ENCODE results near the gene ANKHD1.
A peak's percentile ranks its signal among the peaks of the same experiment; 100 is the strongest.

ANKHD1 gene

DNA sequence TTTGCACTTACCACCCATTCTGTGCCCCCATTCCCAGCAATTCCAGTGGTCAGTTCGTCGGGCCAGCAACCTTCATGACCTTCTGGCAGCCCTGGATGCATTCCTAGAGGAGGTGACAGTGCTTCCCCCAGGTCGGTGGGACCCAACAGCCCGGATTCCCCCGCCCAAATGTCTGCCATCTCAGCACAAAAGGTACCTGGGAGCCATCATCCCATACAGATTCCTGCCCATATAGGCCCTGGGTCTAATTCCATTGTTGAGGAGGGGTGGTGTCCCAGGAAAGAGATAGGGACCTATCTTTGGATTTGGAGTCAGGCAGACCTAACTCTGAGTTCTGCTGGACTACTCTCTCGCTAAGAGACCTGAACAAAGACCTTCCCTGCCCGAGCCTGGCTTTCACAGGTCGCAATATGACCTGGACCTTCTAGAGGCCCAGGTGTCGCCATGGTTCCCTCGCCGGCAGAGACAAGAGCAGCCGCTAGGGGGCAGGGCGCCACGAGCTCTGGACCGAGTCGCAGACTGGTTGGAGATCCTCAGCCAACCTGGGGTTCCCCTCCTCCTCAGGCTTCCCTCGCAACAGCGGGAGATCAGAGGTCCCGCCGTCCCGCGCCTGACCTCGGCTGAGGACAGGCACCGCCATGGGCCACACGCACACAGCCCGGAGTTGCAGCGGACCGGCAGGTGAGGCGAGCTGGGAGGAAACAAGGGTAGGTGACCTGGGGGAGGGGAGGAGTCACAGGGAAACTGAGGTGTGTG, 38.6 kb upstream of the ANKHD1 start (continued):
- peak; percentile 45 for TF ChIP-seq ZNF654 (tag by site-specific recombination; IDR thresholded peaks at IDR 0.05; ENCODE audit: low read depth)
- TF ChIP-seq, protein P1, sequence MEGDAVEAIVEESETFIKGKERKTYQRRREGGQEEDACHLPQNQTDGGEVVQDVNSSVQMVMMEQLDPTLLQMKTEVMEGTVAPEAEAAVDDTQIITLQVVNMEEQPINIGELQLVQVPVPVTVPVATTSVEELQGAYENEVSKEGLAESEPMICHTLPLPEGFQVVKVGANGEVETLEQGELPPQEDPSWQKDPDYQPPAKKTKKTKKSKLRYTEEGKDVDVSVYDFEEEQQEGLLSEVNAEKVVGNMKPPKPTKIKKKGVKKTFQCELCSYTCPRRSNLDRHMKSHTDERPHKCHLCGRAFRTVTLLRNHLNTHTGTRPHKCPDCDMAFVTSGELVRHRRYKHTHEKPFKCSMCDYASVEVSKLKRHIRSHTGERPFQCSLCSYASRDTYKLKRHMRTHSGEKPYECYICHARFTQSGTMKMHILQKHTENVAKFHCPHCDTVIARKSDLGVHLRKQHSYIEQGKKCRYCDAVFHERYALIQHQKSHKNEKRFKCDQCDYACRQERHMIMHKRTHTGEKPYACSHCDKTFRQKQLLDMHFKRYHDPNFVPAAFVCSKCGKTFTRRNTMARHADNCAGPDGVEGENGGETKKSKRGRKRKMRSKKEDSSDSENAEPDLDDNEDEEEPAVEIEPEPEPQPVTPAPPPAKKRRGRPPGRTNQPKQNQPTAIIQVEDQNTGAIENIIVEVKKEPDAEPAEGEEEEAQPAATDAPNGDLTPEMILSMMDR (tag by site-specific recombination; IDR thresholded peaks at IDR 0.05) = peak; percentile 94
- no peak for TF ChIP-seq ZSCAN16 (tag by site-specific recombination; IDR thresholded peaks at IDR 0.05)
- peak; percentile 47; the same call in 1 of the 2 replicates for TF ChIP-seq WT1 (tag by site-specific recombination; IDR thresholded peaks at IDR 0.05)
- TF ChIP-seq GLIS1 (tag by site-specific recombination; IDR thresholded peaks at IDR 0.05) = peak; percentile 47
- TF ChIP-seq, protein P2, sequence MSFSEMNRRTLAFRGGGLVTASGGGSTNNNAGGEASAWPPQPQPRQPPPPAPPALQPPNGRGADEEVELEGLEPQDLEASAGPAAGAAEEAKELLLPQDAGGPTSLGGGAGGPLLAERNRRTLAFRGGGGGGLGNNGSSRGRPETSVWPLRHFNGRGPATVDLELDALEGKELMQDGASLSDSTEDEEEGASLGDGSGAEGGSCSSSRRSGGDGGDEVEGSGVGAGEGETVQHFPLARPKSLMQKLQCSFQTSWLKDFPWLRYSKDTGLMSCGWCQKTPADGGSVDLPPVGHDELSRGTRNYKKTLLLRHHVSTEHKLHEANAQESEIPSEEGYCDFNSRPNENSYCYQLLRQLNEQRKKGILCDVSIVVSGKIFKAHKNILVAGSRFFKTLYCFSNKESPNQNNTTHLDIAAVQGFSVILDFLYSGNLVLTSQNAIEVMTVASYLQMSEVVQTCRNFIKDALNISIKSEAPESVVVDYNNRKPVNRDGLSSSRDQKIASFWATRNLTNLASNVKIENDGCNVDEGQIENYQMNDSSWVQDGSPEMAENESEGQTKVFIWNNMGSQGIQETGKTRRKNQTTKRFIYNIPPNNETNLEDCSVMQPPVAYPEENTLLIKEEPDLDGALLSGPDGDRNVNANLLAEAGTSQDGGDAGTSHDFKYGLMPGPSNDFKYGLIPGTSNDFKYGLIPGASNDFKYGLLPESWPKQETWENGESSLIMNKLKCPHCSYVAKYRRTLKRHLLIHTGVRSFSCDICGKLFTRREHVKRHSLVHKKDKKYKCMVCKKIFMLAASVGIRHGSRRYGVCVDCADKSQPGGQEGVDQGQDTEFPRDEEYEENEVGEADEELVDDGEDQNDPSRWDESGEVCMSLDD (tag by site-specific recombination; IDR thresholded peaks at IDR 0.05) = 0 out of 2 replicates have a peak, but pooled peaks have one; percentile 40
- peak; percentile 37; the same call in 1 of the 2 replicates for TF ChIP-seq ZNF692 (tag by site-specific recombination; IDR thresholded peaks at IDR 0.05)
- 0 out of 2 replicates have a peak, but pooled peaks have one; percentile 8 for TF ChIP-seq EGR2 (tag by site-specific recombination; IDR thresholded peaks at IDR 0.05; ENCODE audit: low read depth)
- no peak for TF ChIP-seq ZNF530 (tag by site-specific recombination; IDR thresholded peaks at IDR 0.05; ENCODE audit: low read depth)
- TF ChIP-seq ZNF121 (tag by site-specific recombination; IDR thresholded peaks at IDR 0.05) = peak; percentile 18; the same call in 1 of the 2 replicates
- TF ChIP-seq ZNF514 (tag by site-specific recombination; IDR thresholded peaks at IDR 0.05) = no peak
- peak; percentile 36; the same call in 1 of the 2 replicates for TF ChIP-seq SP7 (tag by site-specific recombination; IDR thresholded peaks at IDR 0.05)
- TF ChIP-seq ZNF521 (tag by site-specific recombination; IDR thresholded peaks at IDR 0.05) = no peak
- 0 out of 2 replicates have a peak, but pooled peaks have one; percentile 22 for TF ChIP-seq YY1 (tag by site-specific recombination; IDR thresholded peaks at IDR 0.05)
- peak; percentile 74 for TF ChIP-seq ZSCAN30 (tag by site-specific recombination; IDR thresholded peaks at IDR 0.05)
- peak; percentile 16; the same call in 1 of the 2 replicates for TF ChIP-seq ZNF660 (tag by site-specific recombination; IDR thresholded peaks at IDR 0.05)
- 0 out of 2 replicates have a peak, but pooled peaks have one; percentile 11 for TF ChIP-seq ZNF341 (tag by site-specific recombination; IDR thresholded peaks at IDR 0.05; ENCODE audit: low read depth)

DNA sequence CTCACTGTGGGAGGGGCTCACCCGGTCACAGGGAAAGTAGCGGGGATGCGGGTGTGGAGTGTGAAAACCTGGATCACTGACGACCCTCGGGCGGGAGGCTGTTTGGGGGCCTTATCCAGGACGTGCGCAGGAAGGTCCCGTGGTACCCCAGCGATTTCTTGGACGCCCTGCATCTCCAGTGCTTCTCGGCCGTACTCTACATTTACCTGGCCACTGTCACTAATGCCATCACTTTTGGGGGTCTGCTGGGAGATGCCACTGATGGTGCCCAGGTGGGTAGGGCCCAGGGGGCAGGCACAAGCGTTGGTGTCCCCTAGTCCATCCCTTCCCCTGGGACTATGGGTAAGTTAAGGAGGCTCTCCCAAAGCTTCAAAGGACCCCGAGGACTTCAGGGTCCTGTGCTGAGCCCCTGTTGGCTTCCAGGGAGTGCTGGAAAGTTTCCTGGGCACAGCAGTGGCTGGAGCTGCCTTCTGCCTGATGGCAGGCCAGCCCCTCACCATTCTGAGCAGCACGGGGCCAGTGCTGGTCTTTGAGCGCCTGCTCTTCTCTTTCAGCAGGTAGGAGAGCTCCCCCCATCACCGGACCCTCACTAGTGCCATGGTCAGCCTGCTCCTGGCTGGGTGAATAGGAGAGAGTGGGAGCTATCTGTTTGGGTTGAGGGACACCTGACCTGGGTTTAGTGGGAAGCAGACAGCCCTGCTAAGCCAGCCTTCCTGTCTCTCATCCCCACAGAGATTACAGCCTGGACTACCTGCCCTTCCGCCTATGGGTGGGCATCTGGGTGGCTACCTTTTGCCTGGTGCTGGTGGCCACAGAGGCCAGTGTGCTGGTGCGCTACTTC, 37.8 kb upstream of the ANKHD1 start:
- H3K4me1 ChIP-seq (ENCODE audit: control insufficient read depth, insufficient read depth, low read length) = no peaks in the 10 kb centered on the region
- no peak overlapping the region; the same call in 1 of the 2 replicates for H3K27ac ChIP-seq (ENCODE audit: extremely low read depth, low read depth, low read length)
- H3K4me3 ChIP-seq (ENCODE audit: low read depth, low read length) = peak overlapping the region; percentile 33
- TF ChIP-seq, protein P2 (tag by site-specific recombination; IDR thresholded peaks at IDR 0.05) = 0 out of 2 replicates have a peak, but pooled peaks have one; percentile 11
- TF ChIP-seq ZNF335 (tag by site-specific recombination; conservative IDR thresholded peaks at IDR 0.05) = peak; percentile 59
- TF ChIP-seq, protein P3, sequence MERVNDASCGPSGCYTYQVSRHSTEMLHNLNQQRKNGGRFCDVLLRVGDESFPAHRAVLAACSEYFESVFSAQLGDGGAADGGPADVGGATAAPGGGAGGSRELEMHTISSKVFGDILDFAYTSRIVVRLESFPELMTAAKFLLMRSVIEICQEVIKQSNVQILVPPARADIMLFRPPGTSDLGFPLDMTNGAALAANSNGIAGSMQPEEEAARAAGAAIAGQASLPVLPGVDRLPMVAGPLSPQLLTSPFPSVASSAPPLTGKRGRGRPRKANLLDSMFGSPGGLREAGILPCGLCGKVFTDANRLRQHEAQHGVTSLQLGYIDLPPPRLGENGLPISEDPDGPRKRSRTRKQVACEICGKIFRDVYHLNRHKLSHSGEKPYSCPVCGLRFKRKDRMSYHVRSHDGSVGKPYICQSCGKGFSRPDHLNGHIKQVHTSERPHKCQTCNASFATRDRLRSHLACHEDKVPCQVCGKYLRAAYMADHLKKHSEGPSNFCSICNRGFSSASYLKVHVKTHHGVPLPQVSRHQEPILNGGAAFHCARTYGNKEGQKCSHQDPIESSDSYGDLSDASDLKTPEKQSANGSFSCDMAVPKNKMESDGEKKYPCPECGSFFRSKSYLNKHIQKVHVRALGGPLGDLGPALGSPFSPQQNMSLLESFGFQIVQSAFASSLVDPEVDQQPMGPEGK (tag by site-specific recombination; IDR thresholded peaks at IDR 0.05) = no peak
- H3K36me3 ChIP-seq (ENCODE audit: control insufficient read depth in 2 of 2, insufficient read depth in 1 of 2, low read length in 2 of 2) = no peaks in the 10 kb centered on the region
- no peaks in the 10 kb centered on the region for H3K9me3 ChIP-seq (ENCODE audit: control insufficient read depth, insufficient read depth, low read depth, low read length)
- ChIA-PET CTCF (interaction anchor here (0.6 to 3.6 kb wide), 21 partner anchors 9 to 445 kb away, joined by 3 to 32 read pairs (median 4); partner anchors contain the start of gene HBEGF), POLR2A (interaction anchor here (1.0 to 1.5 kb wide), 3 partner anchors 17 to 336 kb away, joined by 3 to 5 read pairs (median 4); partner anchors contain the start of genes HBEGF, IK, NDUFA2 and ZMAT2)

All from HEK293 (cell line).